ENCODE results near the gene CNTNAP2. TPM values are rescaled to one million over a fixed set of nuclear protein-coding genes. Genes with fewer than 3 reads are reported as not detected.
"Not testable (repeated sequence)": the region's sequence is repeated elsewhere in the genome, so short reads cannot be mapped to it uniquely, and the experiment has no call there.

Gene CNTNAP2
- polyA plus RNA-seq, 2 donors = 0.41 to 0.48 TPM

GRCh38 chr7:146902266-146902665 is 785.7 kb downstream of the CNTNAP2 start:
- 21 to 55% methylated on average over 1 of the region's 1 CpG for WGBS, 2 donors
- H3K27me3 ChIP-seq (ENCODE audit: control insufficient read depth in 1 of 2, insufficient read depth in 2 of 2, low read length in 2 of 2) = no peaks in the 10 kb centered on the region

GRCh38 chr7:146902728-146903127 is 786.1 kb downstream of the CNTNAP2 start:
- H3K4me1 ChIP-seq (ENCODE audit: control insufficient read depth in 2 of 2, insufficient read depth in 2 of 2, low read length in 1 of 2) = no peaks in the 10 kb centered on the region
- no peaks in the 10 kb centered on the region for H3K36me3 ChIP-seq (ENCODE audit: control insufficient read depth in 2 of 2, insufficient read depth in 2 of 2, low read length in 1 of 2)
- no peak overlapping the region for H3K4me3 ChIP-seq (ENCODE audit: low read depth in 1 of 2, low read length in 2 of 2)
- H3K27ac ChIP-seq (ENCODE audit: low read depth in 2 of 2, low read length in 1 of 2) = no peak overlapping the region
- WGBS, 2 donors = 84 to 86% methylated on average over 8 of the region's 8 CpGs
- peaks cover 0 to 3% of the 10 kb centered on the region in 2 donors for H3K9me3 ChIP-seq (ENCODE audit: control insufficient read depth in 2 of 2, insufficient read depth in 1 of 2, low read depth in 1 of 2, low read length in 1 of 2)
- no peaks in the 10 kb centered on the region for H3K27me3 ChIP-seq (ENCODE audit: control insufficient read depth in 1 of 2, insufficient read depth in 2 of 2, low read length in 2 of 2)

More at GRCh38 chr7:146902266-146902665, 785.7 kb downstream of the CNTNAP2 start:
- no peak overlapping the region for H3K27ac ChIP-seq (ENCODE audit: low read depth in 2 of 2, low read length in 1 of 2)
- H3K4me1 ChIP-seq (ENCODE audit: control insufficient read depth in 2 of 2, insufficient read depth in 2 of 2, low read length in 1 of 2) = no peaks in the 10 kb centered on the region
- peaks cover 0 to 3% of the 10 kb centered on the region in 2 donors for H3K9me3 ChIP-seq (ENCODE audit: control insufficient read depth in 2 of 2, insufficient read depth in 1 of 2, low read depth in 1 of 2, low read length in 1 of 2)
- no peaks in the 10 kb centered on the region for H3K36me3 ChIP-seq (ENCODE audit: control insufficient read depth in 2 of 2, insufficient read depth in 2 of 2, low read length in 1 of 2)
- H3K4me3 ChIP-seq (ENCODE audit: low read depth in 1 of 2, low read length in 2 of 2) = no peak overlapping the region

- H3K27me3 ChIP-seq (ENCODE audit: control insufficient read depth in 1 of 2, insufficient read depth in 2 of 2, low read length in 2 of 2); H3K27ac ChIP-seq (ENCODE audit: low read depth in 2 of 2, low read length in 1 of 2); H3K36me3 ChIP-seq (ENCODE audit: control insufficient read depth in 2 of 2, insufficient read depth in 2 of 2, low read length in 1 of 2); H3K9me3 ChIP-seq (ENCODE audit: control insufficient read depth in 2 of 2, insufficient read depth in 1 of 2, low read depth in 1 of 2, low read length in 1 of 2); H3K4me1 ChIP-seq (ENCODE audit: control insufficient read depth in 2 of 2, insufficient read depth in 2 of 2, low read length in 1 of 2); H3K4me3 ChIP-seq (ENCODE audit: low read depth in 1 of 2, low read length in 2 of 2): not testable (repeated sequence)
- 96 to 97% methylated on average over 22 to 24 of the region's 24 CpGs for WGBS, 2 donors
Observed at GRCh38 chr7:146905746-146906145, 789.1 kb downstream of the CNTNAP2 start.

GRCh38 chr7:146922782-146923181 is 806.2 kb downstream of the CNTNAP2 start:
- no peak overlapping the region for H3K27ac ChIP-seq (ENCODE audit: low read depth in 2 of 2, low read length in 1 of 2)
- WGBS, 2 donors = 68 to 73% methylated on average over 2 of the region's 2 CpGs
- H3K9me3 ChIP-seq (ENCODE audit: control insufficient read depth in 2 of 2, insufficient read depth in 1 of 2, low read depth in 1 of 2, low read length in 1 of 2) = peaks cover 0 to 3% of the 10 kb centered on the region in 2 donors

GRCh38 chr7:146926841-146927240 is 810.2 kb downstream of the CNTNAP2 start:
- H3K9me3 ChIP-seq (ENCODE audit: control insufficient read depth in 2 of 2, insufficient read depth in 1 of 2, low read depth in 1 of 2, low read length in 1 of 2) = no peaks in the 10 kb centered on the region
- 20 to 30% methylated on average over 2 of the region's 2 CpGs for WGBS, 2 donors
- no peaks in the 10 kb centered on the region for H3K36me3 ChIP-seq (ENCODE audit: control insufficient read depth in 2 of 2, insufficient read depth in 2 of 2, low read length in 1 of 2)
- H3K4me3 ChIP-seq (ENCODE audit: low read depth in 1 of 2, low read length in 2 of 2) = no peak overlapping the region
- H3K4me1 ChIP-seq (ENCODE audit: control insufficient read depth in 2 of 2, insufficient read depth in 2 of 2, low read length in 1 of 2) = no peaks in the 10 kb centered on the region
- no peaks in the 10 kb centered on the region for H3K27me3 ChIP-seq (ENCODE audit: control insufficient read depth in 1 of 2, insufficient read depth in 2 of 2, low read length in 2 of 2)
- H3K27ac ChIP-seq (ENCODE audit: low read depth in 2 of 2, low read length in 1 of 2) = no peak overlapping the region

More at GRCh38 chr7:146922782-146923181, 806.2 kb downstream of the CNTNAP2 start:
- H3K36me3 ChIP-seq (ENCODE audit: control insufficient read depth in 2 of 2, insufficient read depth in 2 of 2, low read length in 1 of 2) = no peaks in the 10 kb centered on the region
- no peaks in the 10 kb centered on the region for H3K27me3 ChIP-seq (ENCODE audit: control insufficient read depth in 1 of 2, insufficient read depth in 2 of 2, low read length in 2 of 2)
- H3K4me3 ChIP-seq (ENCODE audit: low read depth in 1 of 2, low read length in 2 of 2) = no peak overlapping the region
- no peaks in the 10 kb centered on the region for H3K4me1 ChIP-seq (ENCODE audit: control insufficient read depth in 2 of 2, insufficient read depth in 2 of 2, low read length in 1 of 2)

- no peak overlapping the region for H3K27ac ChIP-seq (ENCODE audit: low read depth in 2 of 2, low read length in 1 of 2)
- no peak overlapping the region for H3K4me3 ChIP-seq (ENCODE audit: low read depth in 1 of 2, low read length in 2 of 2)
- H3K9me3 ChIP-seq (ENCODE audit: control insufficient read depth in 2 of 2, insufficient read depth in 1 of 2, low read depth in 1 of 2, low read length in 1 of 2) = no peaks in the 10 kb centered on the region
- H3K4me1 ChIP-seq (ENCODE audit: control insufficient read depth in 2 of 2, insufficient read depth in 2 of 2, low read length in 1 of 2) = no peaks in the 10 kb centered on the region
- no peaks in the 10 kb centered on the region for H3K36me3 ChIP-seq (ENCODE audit: control insufficient read depth in 2 of 2, insufficient read depth in 2 of 2, low read length in 1 of 2)
- 9 to 20% methylated on average over 1 of the region's 1 CpG for WGBS, 2 donors
- H3K27me3 ChIP-seq (ENCODE audit: control insufficient read depth in 1 of 2, insufficient read depth in 2 of 2, low read length in 2 of 2) = no peaks in the 10 kb centered on the region
Observed at GRCh38 chr7:146937836-146938235, 821.2 kb downstream of the CNTNAP2 start.

GRCh38 chr7:146943483-146943882 is 826.9 kb downstream of the CNTNAP2 start:
- H3K4me1 ChIP-seq (ENCODE audit: control insufficient read depth in 2 of 2, insufficient read depth in 2 of 2, low read length in 1 of 2) = no peaks in the 10 kb centered on the region
- H3K9me3 ChIP-seq (ENCODE audit: control insufficient read depth in 2 of 2, insufficient read depth in 1 of 2, low read depth in 1 of 2, low read length in 1 of 2) = no peaks in the 10 kb centered on the region
- no peak overlapping the region for H3K27ac ChIP-seq (ENCODE audit: low read depth in 2 of 2, low read length in 1 of 2)
- WGBS, 2 donors = 59 to 67% methylated on average over 2 of the region's 2 CpGs
- no peaks in the 10 kb centered on the region for H3K27me3 ChIP-seq (ENCODE audit: control insufficient read depth in 1 of 2, insufficient read depth in 2 of 2, low read length in 2 of 2)
- no peaks in the 10 kb centered on the region for H3K36me3 ChIP-seq (ENCODE audit: control insufficient read depth in 2 of 2, insufficient read depth in 2 of 2, low read length in 1 of 2)
- no peak overlapping the region for H3K4me3 ChIP-seq (ENCODE audit: low read depth in 1 of 2, low read length in 2 of 2)

DNA sequence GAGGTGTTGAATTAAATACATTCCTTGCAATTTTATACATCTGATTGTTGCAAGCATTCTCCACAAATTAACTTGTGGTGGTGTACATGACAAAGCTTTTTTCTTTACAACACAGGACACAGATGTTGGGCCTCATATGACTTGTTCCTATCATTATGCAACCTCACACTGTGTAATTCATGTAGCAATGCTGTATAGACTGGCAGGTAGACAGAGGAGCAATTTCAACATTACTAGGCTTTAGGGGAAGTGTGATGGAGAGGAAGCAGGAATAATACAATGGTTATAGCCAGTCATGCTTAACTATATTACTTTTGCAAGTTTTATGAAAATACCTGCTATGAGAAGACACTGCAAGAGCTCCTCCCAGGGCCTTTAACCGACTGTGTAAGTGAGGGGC is 832.1 kb downstream of the CNTNAP2 start:
- H3K27me3 ChIP-seq (ENCODE audit: control insufficient read depth in 1 of 2, insufficient read depth in 2 of 2, low read length in 2 of 2) = no peaks in the 10 kb centered on the region
- 55 to 65% methylated on average over 1 of the region's 1 CpG for WGBS, 2 donors
- H3K9me3 ChIP-seq (ENCODE audit: control insufficient read depth in 2 of 2, insufficient read depth in 1 of 2, low read depth in 1 of 2, low read length in 1 of 2) = no peaks in the 10 kb centered on the region
- H3K4me3 ChIP-seq (ENCODE audit: low read depth in 1 of 2, low read length in 2 of 2) = no peak overlapping the region
- H3K36me3 ChIP-seq (ENCODE audit: control insufficient read depth in 2 of 2, insufficient read depth in 2 of 2, low read length in 1 of 2) = no peaks in the 10 kb centered on the region
- H3K27ac ChIP-seq (ENCODE audit: low read depth in 2 of 2, low read length in 1 of 2) = no peak overlapping the region
- no peaks in the 10 kb centered on the region for H3K4me1 ChIP-seq (ENCODE audit: control insufficient read depth in 2 of 2, insufficient read depth in 2 of 2, low read length in 1 of 2)

DNA sequence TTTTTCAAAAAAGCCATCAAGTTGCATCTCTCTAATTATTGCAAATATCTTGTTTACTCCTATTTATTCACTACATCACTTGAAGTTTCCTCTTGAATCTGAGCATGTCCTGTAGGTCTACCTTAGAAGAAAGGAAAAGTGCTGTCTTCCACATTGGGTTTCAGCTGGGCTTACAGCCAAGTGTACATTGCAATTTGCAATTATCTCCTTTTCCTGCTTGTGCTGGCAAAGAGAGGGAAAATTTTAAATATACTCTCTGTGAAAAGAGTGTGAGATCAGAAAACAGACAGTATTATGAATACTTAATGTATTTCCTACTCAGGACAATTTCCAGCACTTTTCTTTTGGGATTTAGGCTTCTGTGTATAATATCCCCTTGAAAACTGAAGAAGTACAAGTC is 839.7 kb downstream of the CNTNAP2 start:
- Histone ChIP-seq H3K4me1 (ENCODE audit: control insufficient read depth in 2 of 2, insufficient read depth in 2 of 2, low read length in 1 of 2) (no peaks in the 10 kb centered on the region), H3K9me3 (ENCODE audit: control insufficient read depth in 2 of 2, insufficient read depth in 1 of 2, low read depth in 1 of 2, low read length in 1 of 2) (no peaks in the 10 kb centered on the region)

DNA sequence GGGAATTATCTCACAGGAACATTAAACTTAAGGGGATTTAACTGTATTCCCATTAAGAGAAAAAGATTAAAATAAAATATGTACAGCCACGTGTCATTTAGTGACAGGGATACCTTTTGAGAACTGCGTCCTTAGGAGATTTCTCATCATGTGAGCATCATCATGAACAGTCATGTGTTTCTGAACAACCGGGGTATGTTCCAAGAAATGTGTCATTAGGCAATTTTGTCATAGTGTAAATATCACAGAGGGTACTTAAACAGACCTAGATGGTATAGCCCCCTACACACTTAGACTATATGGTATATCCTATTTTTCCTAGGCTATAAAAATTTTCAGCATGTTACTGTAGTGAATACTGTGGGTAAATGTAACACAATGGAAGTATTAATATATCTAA is 840.3 kb downstream of the CNTNAP2 start:
- H3K27ac ChIP-seq (ENCODE audit: low read depth in 2 of 2, low read length in 1 of 2) = no peak overlapping the region
- no peaks in the 10 kb centered on the region for H3K9me3 ChIP-seq (ENCODE audit: control insufficient read depth in 2 of 2, insufficient read depth in 1 of 2, low read depth in 1 of 2, low read length in 1 of 2)
- H3K27me3 ChIP-seq (ENCODE audit: control insufficient read depth in 1 of 2, insufficient read depth in 2 of 2, low read length in 2 of 2) = no peaks in the 10 kb centered on the region
- 55 to 56% methylated on average over 3 of the region's 3 CpGs for WGBS, 2 donors
- H3K36me3 ChIP-seq (ENCODE audit: control insufficient read depth in 2 of 2, insufficient read depth in 2 of 2, low read length in 1 of 2) = no peaks in the 10 kb centered on the region
- H3K4me3 ChIP-seq (ENCODE audit: low read depth in 1 of 2, low read length in 2 of 2) = no peak overlapping the region
- no peaks in the 10 kb centered on the region for H3K4me1 ChIP-seq (ENCODE audit: control insufficient read depth in 2 of 2, insufficient read depth in 2 of 2, low read length in 1 of 2)

More for the DNA sequence above, 839.7 kb downstream of the CNTNAP2 start:
- Histone ChIP-seq H3K27me3 (ENCODE audit: control insufficient read depth in 1 of 2, insufficient read depth in 2 of 2, low read length in 2 of 2) (no peaks in the 10 kb centered on the region), H3K36me3 (ENCODE audit: control insufficient read depth in 2 of 2, insufficient read depth in 2 of 2, low read length in 1 of 2) (no peaks in the 10 kb centered on the region), H3K27ac (ENCODE audit: low read depth in 2 of 2, low read length in 1 of 2) (no peak overlapping the region), H3K4me3 (ENCODE audit: low read depth in 1 of 2, low read length in 2 of 2) (no peak overlapping the region)
